ENCODE results near the gene METTL1.

GRCh38 chr12:57757771-57758170 is 14.1 kb downstream of the METTL1 start:
- no peak for TF ChIP-seq POLR2A (IDR thresholded peaks at IDR 0.05; ENCODE audit: low read depth)
- no peak for TF ChIP-seq CTCF (IDR thresholded peaks at IDR 0.05)
- TF ChIP-seq POLR2AphosphoS5 (IDR thresholded peaks at IDR 0.05) = no peak
- no peak for TF ChIP-seq EP300 (IDR thresholded peaks at IDR 0.05)

Data from esophagus muscularis mucosa (tissue), 4 donors.